HG02840 (cell line): ENCODE measurements around the gene BLMH.
A peak's percentile ranks its signal among the peaks of the same experiment; 100 is the strongest.

Experiments used
- ATAC-seq: cut with Tn5 transposase; IDR thresholded peaks from one replicate; pipeline ENCODE4 v1.9.1; 2021; ENCODE audit warnings: mild to moderate bottlenecking, moderate library complexity, moderate number of reproducible peaks; ENCODE audit not compliant: unreplicated experiment, low FRiP score

The BLMH gene

DNA sequence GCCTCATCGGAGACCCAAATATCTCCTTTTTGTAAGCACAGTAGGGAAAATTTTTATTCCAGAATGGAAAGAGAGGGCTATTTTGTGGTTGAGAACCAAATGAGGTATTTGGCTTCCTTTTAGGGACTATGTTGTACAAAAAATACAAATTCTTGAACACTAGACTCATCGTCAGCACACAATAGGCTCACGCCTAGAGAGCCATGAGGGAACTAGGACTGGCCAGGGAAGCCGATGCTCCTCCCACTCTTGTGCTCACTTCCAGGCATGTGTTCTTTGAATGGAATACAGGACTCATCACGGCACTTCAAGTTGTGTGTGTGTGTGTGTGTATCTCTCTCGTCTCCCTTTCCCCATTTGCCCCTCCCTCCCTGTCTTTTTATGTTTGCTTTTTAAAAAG lies 17.8 kb upstream of the BLMH start:
- ATAC-seq: no peak

DNA sequence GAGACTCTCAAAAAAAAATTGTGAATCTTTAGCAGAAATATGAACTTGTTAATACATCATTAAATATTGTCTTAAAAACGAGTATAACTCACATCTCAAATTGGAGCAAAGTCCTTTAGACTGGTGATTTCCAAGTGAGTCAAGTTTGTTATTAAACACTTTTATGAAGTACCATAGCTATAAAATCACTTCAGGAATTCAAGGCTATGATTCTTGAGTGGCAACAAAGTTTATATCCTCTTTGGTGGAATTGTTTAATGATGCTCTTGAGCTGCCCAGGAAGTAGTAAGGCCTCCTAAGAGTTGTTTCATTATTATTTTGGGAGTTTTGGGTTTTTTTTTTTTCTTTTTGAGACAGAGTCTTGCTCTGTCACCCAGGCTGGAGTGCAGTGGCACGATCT lies 16.7 kb upstream of the BLMH start:
- ATAC-seq: no peak

DNA sequence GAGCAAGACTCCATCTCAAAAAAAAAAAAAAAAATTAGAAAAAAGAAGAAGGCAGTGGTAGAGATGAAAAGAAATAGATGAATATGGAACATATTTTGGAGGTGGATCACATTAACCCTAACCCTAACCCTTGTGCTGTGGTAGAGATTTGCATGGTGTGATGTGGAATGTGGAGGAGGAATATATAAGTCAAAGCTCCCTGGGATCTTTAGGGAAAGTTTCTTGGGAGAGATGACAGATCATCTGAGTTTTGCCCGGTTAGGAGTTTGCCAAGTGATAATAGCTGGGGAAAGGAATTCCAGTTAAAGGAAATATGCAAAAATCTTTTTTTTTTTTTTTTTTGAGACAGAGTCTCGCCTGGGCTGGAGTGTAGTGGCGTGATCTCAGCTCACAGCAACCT lies 13.0 kb upstream of the BLMH start:
- no peak for ATAC-seq

DNA sequence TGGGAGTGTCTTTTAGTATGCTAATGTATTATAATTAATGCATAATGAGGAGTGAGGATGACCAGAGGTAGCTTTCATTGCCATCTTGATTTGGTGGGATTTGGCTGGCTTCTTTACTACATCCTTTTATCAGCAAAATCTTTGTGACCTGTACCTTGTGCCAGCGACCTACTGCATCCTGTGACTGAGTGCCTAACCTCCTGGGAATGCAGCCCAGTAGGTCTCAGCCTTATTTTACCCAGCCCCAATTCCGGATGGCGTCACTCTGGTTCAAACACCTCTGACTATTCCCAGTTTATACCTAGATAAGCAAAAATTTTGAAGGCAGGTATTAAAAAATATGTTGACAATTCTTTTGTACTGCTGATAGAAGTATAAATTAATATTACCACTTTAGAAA lies 10.5 kb upstream of the BLMH start:
- ATAC-seq: no peak

DNA sequence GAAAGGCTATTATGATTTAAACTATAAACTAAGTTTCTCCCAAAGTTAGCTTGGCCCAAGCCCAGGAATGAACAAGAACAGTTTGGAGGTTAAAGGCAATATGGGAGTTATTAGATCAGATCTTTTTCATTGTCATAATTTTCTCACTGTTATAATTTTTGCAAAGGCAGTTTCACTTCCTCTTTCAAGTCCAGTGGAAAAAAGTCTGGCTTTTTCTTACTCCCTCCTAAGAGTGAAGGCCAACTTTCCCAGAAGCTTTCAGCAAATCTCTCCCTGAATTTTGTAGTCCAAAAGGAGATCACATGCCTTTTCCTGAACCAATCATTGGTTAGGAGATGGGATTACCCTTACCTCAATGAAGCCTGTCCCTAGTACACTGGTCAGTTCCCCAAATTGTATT lies 9.1 kb upstream of the BLMH start:
- ATAC-seq: no peak

DNA sequence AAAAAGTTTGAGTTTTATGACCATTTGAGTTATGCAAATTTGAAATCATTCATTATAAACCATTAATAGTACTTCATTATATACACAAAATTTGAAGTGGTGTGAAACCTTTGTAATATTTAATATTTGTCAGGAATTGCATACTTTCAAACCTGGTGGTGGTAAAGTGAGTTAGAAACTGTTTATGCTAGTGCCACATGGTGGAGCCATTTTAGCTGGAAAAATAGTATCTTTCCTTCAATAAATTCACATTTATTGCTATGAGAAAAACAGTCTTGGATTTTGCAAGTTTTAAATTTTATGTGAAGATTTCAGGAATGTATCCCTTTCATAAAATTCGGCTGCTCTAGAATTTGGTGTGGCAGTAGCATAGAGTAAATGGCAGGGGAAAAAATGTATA lies 7.3 kb upstream of the BLMH start:
- ATAC-seq: no peak

DNA sequence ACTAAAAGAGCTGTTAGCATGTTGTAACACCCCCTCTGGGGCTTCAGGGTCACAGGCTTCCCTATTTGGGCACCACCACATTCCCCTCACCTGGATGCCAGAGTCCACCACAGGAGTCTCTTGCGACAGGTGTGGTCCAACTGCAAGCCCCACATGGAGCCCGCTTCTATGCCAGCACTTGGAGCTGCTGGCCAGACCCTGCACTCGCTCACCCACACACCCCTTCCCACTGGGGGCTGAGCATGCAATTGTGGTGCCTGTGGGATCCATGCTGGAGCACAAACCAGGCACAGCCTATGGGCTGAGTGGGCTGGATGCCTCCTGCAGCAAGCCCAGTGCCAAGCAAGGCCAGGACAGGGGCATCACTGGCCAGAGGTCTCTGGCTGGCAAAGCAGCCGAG lies 6.0 kb upstream of the BLMH start:
- ATAC-seq: no peak

DNA sequence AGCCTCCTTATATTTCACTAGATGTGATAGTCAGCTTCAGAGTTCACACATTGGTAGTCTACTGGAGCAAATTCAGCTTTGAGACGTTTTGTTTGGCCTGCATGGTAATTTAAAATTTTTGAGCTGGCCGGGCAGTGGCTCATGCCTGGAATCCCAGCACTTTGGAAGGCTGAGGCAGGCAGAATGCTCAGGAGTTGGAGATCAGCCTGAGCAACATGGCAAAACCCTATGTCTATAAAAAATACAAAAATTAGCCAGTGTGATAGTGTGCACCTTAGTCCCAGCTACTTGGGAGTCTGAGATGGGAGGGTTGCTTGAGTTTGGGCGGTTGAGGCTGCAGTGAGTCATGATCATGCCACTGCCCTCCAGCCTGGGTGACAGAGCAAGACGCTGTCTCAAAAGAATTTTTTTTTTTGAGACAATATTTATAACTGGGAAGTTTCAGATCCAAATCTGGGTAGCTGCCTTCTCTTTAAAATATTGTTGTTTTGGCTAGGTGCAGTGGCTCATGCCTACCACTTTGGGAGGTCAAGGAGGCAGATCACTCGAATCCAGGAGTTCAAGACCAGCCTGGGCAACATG lies 4.8 kb upstream of the BLMH start:
- ATAC-seq: no peak

DNA sequence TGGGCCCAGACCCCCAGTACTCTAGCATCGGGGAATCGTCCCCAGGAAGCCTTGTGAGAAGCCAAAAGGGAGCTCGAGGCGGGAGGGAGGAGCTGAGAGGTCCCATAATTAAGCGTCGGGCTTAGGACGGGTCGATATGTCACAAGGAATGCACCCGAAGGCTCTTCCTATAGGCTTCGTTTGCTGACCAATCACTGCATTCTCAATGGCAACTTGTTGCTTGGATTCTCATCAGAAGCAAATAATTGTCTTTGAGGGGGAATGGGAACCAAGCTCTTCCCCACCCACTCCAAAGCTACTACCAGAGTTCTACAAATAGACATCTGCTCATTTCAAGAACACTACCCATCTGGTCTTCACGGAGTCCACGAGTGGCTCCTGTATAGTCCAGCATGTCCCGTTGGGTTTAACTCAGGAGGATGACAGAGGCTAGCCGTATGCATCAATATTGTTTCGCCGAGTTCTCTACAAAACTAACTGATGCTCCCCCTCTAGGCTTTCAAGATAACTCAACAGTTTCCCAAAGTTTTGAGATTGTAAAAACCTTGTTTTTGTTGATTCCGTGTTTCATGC lies 628 bp upstream of the BLMH start:
- no peak for ATAC-seq

DNA sequence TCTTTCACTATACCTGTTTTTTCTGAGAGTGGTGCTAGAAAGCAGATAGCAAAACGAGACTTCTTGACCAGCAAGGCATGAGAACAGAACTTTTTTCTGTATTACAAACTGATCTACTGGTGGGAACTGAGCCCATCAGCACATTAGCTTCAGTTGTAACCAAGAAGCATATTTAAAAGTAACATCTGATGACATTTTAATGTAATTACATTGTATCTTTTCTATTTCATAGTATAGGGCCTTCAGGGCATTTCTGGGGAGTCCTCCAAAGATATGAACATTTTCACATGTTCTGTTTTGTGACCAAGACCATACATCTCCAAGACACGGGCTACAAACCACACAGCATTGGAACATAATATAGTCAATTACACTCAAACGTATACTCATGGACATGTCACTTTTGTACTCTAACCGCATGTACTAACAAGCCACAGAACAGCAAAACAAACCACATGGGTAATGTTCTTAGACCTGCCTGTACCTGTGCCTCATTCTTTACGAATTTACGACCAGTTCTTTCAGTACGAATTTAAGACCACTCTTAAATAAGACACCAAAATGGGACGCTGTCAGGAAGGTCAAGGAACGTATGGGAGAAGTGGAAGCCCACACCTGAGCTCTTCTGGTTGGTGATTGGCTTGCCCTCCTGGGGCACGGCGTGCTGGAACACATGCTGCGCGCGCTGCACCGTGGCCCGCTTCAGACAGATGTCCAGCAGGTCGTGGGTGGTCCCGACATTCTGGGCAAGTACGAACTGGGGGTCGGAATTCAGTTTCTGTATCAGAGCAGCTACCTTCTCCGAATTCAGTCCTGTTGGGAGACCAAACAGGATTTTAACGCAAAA lies 825 bp downstream of the BLMH start:
- ATAC-seq: peak; percentile 37

DNA sequence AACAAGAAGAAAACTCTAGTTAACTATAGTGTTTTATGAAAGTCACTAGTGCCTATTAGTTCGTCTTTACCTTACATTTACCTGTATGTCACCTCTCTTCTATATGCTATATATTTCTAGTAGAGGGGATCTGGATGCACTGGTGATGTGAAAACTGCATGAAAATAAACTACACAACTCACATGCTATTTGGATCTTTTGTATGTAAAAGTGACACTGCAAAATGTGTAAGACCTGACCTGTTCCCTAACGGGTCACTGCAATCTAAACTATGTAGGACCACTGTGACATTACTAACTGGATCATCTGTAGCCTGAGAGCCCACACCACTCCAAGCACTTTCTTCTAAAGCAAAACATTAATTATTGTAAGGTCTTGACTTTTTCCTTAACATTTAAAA lies 1.7 kb downstream of the BLMH start:
- ATAC-seq: no peak

DNA sequence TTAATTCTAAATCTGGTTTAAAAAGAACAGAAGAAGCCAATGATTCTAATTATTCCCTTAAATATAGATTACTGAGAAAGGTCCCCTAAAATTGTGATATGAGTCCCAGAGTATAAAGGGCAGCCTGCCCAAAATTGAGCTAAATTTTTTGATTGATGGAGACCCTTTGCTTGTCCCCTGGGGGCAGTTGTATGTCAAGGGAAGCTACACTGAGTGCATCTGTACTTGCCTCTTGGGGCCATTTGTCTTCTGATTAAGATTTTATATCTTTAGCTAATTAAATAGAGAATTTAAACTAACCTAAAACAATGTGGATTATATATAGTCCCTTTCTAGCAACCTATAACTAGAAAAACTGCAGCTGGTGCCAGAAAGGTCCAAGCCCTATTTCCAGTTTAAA lies 12.6 kb downstream of the BLMH start:
- no peak for ATAC-seq

DNA sequence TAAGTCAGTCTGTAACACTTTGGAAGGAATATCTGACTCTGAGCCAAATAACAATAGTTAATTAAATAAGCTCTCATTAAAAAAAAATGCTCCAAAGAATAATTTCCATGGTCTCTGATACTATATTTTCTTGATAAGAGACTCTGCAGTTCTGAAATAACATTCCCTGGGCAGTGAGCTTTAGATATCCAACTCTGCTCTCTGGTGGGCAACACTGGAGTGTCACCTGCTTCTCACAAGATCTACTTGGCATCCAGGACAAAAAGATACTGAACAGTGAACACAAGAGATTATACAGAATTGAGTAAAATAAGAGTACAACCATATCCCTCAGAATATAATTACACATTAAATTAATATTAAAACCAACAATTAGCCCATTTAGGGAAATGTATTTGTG lies 13.7 kb downstream of the BLMH start:
- no peak for ATAC-seq

DNA sequence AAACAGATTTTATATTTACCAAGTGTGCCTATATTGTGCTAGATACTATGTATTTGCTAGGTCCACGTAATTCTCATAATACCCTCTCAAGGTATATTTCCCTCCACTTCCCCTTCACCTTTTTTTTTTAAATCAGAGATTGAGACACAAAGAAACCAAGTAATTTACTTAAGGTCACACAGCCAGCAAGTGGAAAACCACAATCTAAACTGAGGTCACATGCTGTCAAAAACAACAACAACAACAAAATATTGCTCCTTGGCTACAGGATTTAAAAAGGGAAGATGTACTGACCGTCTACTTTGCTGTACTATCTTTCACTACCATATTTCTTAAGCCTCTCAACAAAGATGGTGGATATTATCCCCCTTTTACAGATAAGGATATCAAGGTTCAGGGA lies 15.8 kb downstream of the BLMH start:
- ATAC-seq: no peak

DNA sequence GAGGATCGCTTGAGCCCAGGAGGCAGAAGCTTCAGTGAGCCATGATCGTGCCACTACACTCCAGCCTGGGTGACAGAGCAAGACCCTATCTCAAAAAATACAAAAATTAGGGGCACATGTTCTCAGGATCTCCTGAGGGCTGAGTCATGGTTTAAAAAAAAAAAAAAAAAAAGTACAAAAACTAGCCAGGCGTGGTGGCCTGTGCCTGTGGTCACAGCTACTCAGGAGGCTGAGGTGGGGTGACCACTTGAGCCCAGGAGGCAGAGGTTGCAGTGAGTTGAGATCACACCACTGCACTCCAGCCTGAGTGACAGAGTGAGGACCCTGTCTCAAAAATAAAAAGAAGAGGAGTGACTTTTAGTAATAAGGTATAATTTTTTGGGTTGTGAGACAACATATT lies 16.9 kb downstream of the BLMH start:
- no peak for ATAC-seq

DNA sequence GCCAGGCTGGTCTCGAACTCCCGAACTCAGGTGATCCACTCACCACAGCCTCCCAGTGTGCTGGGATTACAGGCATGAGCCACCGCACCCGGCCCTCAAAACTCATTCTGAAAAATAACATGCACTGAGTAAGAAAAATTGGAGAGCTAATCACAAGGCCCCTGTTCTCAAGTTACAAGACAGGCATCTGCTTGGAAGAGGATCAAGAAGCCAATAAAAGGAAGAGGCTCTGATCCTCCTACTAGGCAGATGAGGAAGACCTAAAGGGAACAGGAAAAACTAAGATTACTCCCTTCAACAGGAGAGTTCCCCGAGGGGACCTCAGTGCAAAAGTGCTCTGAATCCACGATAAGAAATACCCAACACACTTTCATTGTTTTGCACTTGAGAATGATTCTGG lies 18.4 kb downstream of the BLMH start:
- no peak for ATAC-seq

DNA sequence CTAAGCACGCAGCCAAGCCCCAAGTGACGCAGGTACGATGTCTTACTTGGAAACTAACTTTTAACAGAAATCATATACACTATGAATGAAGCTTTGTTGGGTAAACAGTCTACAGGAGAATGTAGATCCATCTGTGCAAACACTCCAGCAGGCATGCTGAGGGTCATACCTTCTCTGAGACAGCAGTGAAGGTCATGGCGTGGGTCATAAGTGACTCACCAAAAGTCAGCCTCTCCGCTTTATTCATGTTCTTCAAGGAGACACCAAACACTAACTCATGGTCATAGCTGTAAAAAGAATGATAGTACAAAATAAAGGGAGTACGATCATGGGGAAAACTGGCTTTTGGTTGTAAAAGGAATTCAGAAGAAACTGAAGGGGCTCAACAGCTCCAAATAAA lies 20.6 kb downstream of the BLMH start:
- ATAC-seq: no peak

DNA sequence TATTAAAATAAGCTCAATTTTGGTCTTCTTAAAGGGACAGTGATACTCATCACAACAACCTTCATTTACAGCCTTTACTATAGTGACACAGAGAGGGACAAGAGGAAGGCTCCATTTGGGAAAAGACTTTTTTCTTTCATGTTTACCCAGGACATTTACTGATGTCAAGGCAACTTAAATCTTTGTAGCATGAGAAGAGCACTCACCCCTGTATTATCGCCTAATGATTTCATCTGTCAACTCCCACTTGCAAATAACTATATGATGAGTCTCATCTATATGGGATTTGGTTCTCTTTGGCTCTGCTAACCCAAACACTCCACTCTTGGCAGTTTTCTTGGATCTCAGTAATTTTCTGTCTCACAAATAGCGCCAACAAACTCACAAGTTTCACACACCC lies 24.1 kb downstream of the BLMH start:
- ATAC-seq: no peak

DNA sequence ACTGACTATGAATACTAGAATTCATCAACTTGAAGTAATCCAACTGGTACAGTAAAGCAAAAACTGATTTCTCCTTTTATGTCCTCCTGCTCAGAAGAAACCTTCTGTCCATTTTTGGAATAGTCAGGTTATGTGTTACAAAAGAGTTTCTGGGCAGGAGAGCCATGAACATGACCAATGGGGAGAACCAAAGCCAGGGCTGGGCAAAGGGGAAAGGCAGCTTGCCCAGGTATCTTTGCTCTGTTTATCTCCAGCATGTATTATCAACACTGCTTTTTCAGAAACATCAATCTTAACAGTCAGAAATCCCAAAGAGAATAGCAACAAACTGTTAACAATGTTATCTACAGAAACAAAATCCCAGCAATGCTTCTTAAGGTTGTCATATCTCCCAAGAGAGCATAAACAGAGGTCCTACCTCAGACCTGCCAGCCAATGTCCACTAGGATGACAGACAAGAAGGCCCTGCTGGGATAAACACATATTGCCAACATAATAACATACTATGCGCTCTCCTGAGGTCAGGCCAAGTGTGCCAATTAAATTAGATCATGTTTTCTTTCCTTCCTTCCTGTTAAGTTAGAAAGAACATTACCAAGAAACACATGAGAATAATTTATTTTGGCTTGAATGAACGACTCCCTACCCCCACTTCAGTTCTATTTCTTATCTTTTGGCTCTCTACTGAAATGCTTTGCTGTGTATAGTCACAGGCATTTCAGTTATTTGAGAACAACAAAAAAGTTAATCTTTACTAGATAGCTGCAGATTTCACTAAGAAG lies 28.0 kb downstream of the BLMH start:
- ATAC-seq: no peak

DNA sequence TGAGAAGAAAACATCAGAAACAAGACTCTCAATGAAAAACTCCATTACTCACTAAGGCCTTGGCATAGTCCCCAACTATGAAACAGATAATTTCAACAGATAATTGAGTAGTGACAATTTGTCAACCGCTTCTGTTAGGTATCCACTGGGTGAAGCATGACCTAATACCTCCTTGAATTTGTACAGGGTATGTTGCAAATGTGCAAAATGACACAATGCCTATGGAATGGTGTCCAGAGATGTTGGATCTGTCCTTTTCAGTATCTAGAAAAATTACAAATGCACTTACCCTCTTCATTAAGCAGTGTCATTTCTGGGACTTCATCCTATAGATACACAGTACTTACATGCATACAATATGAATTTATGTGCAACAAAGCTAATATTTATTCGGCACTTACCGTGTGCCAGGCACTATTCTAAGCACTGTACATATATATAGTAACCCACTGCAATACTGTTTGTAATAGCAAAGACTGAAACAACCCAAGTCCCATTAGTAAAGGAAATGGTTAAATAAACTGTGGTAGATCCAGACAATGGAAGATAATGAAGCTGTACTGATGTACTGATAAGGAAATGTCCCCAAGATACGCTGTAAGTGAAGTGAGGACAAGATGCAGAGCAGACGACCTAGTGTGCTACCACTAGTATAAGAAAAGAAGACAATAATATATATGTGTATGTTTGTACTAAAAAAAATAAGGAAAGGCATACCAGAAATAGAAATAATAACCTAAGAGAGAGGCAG lies 34.8 kb downstream of the BLMH start:
- no peak for ATAC-seq

DNA sequence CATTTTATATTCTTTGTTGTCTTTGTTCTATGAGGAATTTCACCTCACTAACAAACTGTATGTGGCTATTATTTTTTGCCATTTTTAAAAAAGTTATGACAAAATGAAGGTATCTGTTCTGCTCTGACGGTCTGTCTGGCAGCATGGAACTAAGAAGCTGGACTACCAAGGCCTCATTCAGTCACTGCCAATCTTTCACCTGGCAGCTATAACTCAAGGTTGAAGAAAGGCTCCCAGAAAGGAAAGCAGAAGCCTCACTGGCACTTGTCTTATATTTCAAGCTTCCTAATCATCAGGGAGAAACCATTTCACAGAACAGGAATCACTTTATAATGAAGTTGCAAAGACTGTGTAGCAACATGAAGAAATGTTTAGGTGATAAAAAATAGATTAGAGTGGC lies 37.6 kb downstream of the BLMH start:
- ATAC-seq: no peak
